Heart left ventricle (tissue), 13 donors: Measurements from ENCODE around the gene B4GALNT3.

Experiments
- POLR2A ChIP-seq, 2 donors: fragments of 450-650 bp; IDR thresholded peaks; one replicate each; pipeline ENCODE4 v1.6.1; 2017; ENCODE audit warnings: antibody characterized with exemption in 2 of 2, mild to moderate bottlenecking in 2 of 2, moderate library complexity in 2 of 2
- TF ChIP-seq, protein P1 (sequence below), 12 donors: fragments of 200-600 bp; sonication (generic) in 4 of 12; IDR thresholded peaks; one replicate each; pipeline versions ENCODE4 v1.5.0 to v1.8.0; 2018 to 2022; ENCODE audit warnings: antibody characterized with exemption in 12 of 12, mild to moderate bottlenecking in 5 of 12
- donor health status: ischemic (EF 13 %, LVEDD 7.1; RV severe dilation, severe dysfunction).
- donor health status: DM: no; HTN: yes; CAD: no.
- donor health status: DM: no; HTN: no; CAD: no.
- donor health status: ischemic (EF 25% LVEDD 6.9; RV normal size, moderate dysfunction).
- donor health status: ischemic (EF 25% LVEDD 5.7; RV mildly dilated, moderate dysfunction).
- donor health status: ischemic (EF 35%, LVEDD 5.7; RV mildly dilated, moderate dysfunction).
- donor health status: nonischemic (EF 11% LVEDD 7.7; RV severe dilation, severe dysfunction).
- donor health status: DM: yes; HTN: yes; CAD: no.
- donor health status: PGD.
- donor health status: ischemic (EF 29% LVEDD 5.4; RV normal size, mild dysfunction).
- donor health status: nonischemic (EF 23%, LVEDD 6.1; RV moderate dilation, normal function).

DNA sequence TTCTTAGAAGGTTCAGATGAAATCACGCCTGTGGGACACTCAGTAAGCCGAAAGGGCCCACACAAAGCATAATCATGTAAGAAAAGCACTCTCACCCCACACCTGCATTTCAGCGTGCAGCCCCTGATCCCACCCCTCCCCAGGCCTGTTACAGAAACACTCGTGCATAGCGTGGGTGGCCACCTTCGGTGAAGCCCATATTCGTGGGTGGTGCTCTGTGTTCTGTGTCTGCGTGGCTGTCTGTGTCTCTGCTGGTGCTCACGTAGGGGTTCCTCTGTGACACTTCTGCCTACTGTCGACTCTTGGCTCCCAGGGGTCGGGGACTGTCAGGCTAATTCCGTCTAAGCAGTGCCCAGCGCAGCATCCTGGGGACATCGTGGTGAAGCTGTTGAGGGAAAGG is 74.0 kb downstream of the B4GALNT3 start:
- no peak for TF ChIP-seq POLR2A (IDR thresholded peaks at IDR 0.05)
- TF ChIP-seq, protein P1, sequence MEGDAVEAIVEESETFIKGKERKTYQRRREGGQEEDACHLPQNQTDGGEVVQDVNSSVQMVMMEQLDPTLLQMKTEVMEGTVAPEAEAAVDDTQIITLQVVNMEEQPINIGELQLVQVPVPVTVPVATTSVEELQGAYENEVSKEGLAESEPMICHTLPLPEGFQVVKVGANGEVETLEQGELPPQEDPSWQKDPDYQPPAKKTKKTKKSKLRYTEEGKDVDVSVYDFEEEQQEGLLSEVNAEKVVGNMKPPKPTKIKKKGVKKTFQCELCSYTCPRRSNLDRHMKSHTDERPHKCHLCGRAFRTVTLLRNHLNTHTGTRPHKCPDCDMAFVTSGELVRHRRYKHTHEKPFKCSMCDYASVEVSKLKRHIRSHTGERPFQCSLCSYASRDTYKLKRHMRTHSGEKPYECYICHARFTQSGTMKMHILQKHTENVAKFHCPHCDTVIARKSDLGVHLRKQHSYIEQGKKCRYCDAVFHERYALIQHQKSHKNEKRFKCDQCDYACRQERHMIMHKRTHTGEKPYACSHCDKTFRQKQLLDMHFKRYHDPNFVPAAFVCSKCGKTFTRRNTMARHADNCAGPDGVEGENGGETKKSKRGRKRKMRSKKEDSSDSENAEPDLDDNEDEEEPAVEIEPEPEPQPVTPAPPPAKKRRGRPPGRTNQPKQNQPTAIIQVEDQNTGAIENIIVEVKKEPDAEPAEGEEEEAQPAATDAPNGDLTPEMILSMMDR (IDR thresholded peaks at IDR 0.05), result no peak
